22Rv1 (cell line): Measurements from ENCODE around the gene KLHL21.

Experiments used
- H3K27ac ChIP-seq: fragments of 450-650 bp; 2 replicates; pipeline ENCODE4 v1.5.1; 2017
- ZFX ChIP-seq: fragments of 450-650 bp; IDR thresholded peaks from 2 replicates; pipeline ENCODE4 v1.6.1; 2017; ENCODE audit warnings: antibody characterized with exemption, borderline replicate concordance
- TF ChIP-seq, protein P1 (sequence below): fragments of 450-650 bp; IDR thresholded peaks from 2 replicates; pipeline ENCODE4 v1.5.1; 2017; ENCODE audit warnings: mild to moderate bottlenecking

The KLHL21 gene

DNA sequence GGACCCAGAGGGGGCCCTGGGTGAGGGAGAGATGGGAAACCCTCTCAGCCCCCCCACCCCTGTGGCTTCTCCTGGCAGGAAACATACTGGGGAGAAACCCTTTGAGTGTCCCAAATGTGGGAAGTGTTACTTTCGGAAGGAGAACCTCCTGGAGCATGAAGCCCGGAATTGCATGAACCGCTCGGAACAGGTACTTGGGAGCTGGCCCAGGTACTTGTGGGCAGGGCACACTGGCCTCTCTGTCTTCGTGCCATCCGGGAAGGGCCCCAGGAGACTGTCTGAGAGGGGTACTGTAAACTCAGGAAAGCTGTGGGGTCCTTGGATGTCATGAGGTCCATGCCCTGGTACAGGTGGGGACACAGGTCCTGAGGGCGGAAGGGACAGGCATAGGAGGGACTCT, 16.8 kb downstream of the KLHL21 start:
- TF ChIP-seq, protein P1, sequence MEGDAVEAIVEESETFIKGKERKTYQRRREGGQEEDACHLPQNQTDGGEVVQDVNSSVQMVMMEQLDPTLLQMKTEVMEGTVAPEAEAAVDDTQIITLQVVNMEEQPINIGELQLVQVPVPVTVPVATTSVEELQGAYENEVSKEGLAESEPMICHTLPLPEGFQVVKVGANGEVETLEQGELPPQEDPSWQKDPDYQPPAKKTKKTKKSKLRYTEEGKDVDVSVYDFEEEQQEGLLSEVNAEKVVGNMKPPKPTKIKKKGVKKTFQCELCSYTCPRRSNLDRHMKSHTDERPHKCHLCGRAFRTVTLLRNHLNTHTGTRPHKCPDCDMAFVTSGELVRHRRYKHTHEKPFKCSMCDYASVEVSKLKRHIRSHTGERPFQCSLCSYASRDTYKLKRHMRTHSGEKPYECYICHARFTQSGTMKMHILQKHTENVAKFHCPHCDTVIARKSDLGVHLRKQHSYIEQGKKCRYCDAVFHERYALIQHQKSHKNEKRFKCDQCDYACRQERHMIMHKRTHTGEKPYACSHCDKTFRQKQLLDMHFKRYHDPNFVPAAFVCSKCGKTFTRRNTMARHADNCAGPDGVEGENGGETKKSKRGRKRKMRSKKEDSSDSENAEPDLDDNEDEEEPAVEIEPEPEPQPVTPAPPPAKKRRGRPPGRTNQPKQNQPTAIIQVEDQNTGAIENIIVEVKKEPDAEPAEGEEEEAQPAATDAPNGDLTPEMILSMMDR = no peak
- TF ChIP-seq ZFX = no peak
- no peak overlapping the region for H3K27ac ChIP-seq

DNA sequence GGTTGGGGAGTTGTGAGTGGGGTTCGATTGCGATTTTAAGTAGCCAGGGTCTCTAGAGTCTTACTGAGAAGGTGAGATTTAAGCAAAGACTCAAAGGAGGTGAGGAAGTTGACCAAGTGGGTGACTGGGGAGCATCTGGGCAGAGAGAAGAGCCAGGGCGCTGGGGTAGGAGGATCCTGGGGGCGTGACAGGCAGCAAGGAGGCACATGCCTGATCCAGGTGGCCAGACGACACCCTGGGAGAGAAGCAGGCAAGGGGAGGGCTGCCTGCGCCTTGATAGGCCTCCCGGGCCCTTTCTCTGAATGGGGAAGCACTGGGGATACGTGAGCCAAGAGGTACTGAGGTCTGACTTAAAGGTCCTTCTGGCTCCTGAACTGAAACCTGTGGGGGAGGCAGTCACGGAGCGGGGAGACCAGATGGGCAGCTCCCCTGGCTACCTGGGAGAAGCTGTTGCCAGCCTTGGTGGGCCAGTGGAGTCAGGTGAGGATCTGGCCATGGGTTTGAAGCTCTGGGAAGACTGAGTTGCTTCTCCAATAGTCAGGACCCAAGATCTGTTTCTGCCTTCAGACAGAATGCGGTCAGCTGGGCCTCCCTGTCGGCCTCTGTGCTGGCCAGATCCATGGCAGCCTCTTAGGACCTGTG, 17.5 kb downstream of the KLHL21 start:
- no peak overlapping the region for H3K27ac ChIP-seq
- TF ChIP-seq ZFX = no peak

DNA sequence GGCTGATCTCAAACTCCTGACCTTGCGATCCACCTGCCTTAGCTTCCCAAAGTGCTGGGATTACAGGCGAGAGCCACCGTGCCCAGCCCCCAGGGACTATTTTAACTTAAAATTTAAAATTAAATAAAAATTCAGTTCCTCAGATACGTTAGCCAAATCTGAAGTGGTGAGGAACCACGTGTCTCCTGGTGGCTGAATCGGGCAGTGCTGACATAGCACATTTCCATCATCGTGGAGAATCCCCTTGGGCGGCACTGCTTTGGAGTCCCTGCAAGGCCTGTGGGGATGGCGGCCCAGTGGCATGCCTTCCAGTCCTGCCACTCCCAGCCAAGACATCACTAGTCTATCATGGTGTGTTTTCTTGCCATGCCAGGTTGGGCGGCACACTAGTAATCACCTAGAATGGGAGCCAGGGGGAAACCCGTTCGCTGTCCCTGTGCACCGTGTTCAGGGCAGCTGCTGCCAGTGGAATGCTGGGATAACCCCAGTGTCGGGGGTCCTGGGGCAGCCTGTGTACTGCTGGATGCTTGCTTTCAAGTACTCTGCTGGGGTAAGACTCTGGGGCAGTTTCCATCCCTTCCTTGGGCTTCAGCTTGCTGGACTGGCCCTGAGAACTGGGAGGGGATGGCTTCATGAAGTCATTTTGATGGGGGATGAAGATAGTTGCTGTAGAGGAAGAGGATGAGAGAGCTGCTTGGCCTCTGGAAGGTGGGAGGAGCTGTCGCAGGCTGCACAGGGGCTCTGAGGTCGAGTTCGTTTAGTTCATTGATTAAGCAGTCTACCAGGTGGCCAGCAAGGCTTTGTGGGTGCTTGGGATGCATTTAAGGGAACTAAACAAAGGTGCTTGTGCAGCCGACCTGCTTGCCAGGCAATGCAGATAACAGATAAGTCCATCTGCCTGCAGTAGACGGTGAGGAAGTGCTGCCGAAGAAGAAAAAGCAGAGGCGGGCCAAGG, 18.3 kb downstream of the KLHL21 start:
- TF ChIP-seq, protein P1 = no peak
- TF ChIP-seq ZFX = no peak
- no peak overlapping the region for H3K27ac ChIP-seq

DNA sequence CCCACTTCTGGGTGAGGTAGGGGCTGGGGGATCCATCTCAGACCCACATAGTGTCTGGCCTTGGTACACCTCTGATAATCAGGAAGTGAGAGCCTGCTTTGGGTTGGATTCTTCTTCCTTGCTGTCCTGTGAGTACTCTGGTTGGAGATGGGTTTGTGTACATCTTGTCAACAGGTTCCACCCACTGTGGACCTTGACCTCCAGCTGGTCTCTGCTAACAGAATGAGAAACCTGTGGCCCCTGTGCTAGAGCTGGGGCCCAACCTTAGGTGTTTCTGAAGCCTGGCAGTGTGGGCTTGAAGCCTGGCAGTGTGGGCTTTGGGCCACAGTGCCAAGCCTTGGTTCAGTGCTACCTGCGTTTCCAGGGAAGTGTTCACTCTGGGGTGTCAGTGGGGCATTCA, 20.3 kb downstream of the KLHL21 start:
- peak overlapping the region; percentile 79 for H3K27ac ChIP-seq

DNA sequence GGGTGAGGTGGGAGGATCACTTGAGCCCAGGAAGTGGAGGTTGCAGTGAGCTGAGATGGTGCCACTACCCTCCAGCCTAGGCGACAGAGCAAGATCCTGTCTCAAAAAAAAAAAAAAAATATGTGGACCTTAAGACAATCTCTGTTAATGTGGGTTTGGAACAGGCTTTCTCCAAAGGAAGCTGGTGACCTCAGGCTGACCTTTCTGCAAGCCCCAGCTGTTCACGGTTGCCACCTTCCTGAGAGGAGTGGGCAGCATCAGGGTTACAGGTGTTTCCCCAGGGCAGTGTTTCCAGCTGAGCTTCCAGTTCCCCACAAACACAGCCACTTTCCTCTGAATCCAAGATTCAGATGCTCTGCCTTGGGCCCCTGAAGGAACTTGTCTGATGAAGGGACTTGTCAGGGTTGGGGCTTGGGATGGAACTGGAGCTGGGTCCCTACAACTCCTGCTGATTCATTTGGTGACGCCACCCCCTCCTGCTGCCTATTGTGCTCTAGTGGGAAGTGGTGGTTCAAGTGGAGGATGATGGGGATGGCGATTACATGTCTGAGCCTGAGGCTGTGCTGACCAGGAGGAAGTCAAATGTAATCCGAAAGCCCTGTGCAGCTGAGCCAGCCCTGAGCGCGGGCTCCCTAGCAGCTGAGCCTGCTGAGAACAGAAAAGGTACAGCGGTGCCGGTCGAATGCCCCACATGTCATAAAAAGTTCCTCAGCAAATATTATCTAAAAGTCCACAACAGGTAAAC, 20.9 kb downstream of the KLHL21 start:
- TF ChIP-seq ZFX = no peak
- TF ChIP-seq, protein P1 = no peak
- peak overlapping the region; percentile 79 for H3K27ac ChIP-seq

More for the DNA sequence above, 20.3 kb downstream of the KLHL21 start:
- TF ChIP-seq, protein P1 = no peak
- no peak for TF ChIP-seq ZFX

DNA sequence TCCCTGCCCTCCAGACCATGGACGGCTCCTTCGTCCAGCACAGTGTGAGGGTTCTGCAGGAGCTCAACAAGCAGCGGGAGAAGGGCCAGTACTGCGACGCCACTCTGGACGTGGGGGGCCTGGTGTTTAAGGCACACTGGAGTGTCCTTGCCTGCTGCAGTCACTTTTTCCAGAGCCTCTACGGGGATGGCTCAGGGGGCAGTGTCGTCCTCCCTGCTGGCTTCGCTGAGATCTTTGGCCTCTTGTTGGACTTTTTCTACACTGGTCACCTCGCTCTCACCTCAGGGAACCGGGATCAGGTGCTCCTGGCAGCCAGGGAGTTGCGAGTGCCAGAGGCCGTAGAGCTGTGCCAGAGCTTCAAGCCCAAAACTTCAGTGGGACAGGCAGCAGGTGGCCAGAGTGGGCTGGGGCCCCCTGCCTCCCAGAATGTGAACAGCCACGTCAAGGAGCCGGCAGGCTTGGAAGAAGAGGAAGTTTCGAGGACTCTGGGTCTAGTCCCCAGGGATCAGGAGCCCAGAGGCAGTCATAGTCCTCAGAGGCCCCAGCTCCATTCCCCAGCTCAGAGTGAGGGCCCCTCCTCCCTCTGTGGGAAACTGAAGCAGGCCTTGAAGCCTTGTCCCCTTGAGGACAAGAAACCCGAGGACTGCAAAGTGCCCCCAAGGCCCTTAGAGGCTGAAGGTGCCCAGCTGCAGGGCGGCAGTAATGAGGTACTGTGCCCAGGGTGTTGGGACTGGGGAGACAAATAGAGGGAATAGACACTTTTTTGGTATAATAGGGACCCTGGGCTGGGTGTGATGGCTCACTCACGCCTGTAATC, 21.9 kb downstream of the KLHL21 start:
- H3K27ac ChIP-seq = peak overlapping the region; percentile 79
- TF ChIP-seq, protein P1 = no peak
- TF ChIP-seq ZFX = no peak

DNA sequence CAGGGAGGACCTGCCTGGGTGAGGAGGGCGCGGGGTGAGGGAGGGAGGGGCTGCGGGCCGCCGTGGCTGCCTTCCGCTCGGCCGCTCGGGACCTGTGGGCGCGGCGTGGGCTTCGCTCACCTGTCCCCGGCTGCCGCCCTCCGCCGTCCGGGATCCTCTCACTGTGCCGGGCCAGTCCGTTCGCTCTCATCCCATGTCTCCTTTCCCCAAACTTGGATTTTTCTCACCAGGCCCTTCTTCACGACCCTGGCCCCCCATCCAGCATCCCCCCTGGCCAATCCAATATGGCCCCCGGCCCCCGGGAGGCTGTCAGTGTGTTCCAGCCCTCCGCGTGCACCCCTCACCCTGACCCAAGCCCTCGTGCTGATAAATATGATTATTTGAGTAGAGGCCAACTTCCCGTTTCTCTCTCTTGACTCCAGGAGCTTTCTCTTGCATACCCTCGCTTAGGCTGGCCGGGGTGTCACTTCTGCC, 22.5 kb downstream of the KLHL21 start:
- H3K27ac ChIP-seq = peak overlapping the region; percentile 79
- TF ChIP-seq, protein P1 = no peak
- TF ChIP-seq ZFX = no peak
